GM18511 (cell line): ENCODE measurements around the gene ST8SIA1.

Experiments
- ATAC-seq: cut with Tn5 transposase; IDR thresholded peaks from one replicate; pipeline ENCODE4 v1.9.1; 2021; ENCODE audit warnings: mild to moderate bottlenecking, moderate library complexity; ENCODE audit not compliant: unreplicated experiment

The ST8SIA1 gene

DNA sequence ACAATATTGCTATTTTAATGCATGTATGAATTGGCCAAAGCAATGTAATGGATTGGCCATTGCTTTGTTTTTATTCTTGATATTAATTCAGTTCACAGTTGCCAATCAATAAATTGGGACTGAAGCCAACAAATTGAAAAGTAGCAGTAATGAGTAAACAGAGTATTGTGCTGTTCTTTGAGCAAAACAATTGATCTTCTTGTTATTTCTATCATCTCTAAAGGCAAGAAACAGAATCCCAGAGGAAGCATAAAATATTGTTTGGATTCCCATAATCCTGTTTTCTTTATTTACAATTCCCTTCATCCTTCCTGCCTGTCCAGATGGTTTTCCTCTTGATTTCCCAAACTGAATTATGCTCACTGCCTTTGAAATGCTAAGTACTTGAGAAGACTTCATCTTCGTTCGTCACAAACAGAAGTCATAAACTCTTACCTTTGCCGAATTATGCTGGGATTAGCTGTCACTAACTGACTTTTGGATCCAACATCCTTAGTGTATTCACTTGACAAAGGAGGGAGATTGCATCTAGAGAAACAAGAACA is 85.9 kb downstream of the ST8SIA1 start:
- ATAC-seq = no peak

DNA sequence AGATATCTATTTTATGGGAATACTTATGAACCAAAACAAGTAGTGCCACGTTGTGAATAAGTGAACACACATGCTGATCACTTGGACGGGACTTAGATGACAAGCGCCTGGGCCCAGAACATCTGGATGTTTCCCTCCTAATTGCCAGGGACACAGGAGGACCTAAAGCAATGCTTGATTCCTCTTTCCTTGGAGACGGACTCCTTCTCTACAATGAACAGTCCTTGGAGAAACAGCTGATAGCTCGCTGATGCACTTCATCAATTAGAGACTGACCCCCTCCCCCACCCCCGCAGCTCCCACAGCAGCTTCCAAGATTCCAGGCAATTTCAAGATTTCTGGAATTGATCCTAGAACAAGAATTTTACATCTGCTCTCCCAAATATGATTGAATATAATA is 86.4 kb downstream of the ST8SIA1 start:
- no peak for ATAC-seq

DNA sequence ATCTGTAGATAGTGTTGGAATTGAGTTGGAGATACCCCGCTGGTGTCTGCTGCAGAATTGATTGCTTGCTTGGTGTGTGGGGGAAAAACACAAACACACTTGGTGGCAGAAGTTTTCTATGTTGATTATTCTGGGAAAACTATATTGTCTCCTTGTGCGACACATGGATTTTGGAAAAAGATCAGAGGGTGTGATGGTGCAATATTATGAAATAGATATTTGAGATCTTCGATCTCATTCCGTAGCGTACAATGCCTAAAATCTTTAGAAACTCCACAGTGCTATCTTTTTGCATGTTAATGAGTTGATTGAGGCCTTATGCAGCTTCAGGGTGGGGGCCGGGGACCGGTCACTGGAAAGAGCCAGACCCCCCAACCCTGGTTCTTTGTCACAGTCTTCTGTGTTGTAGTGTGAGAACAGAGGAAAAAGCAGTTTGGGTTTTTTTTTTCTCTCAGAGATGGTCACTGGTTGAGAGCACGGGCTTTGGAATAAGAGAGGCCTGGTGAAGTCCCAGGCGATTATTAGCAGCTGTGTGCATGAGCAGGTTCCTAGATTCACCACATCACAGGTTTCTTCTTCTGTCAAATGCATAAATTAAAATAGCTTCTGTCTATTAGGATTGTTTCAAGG is 88.2 kb downstream of the ST8SIA1 start:
- ATAC-seq = no peak

DNA sequence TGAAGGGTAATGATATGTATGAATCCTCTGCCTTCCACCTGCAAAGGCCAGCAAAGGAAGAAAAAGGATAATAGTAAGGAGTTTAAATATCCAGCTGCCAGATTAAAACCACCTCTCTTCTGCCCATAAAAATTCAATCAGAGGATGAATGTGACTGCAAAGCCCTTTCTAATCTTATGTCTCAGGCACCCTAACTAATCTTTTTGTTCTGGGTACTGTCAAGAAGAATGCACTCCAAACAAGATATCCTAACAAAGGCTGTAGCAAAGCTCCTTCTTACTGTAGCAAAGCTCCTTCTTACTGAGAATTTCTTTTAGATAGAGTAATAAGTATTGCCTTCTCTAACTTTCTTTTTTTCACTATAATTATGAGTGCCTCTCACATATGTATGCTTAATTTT is 91.8 kb downstream of the ST8SIA1 start:
- no peak for ATAC-seq

DNA sequence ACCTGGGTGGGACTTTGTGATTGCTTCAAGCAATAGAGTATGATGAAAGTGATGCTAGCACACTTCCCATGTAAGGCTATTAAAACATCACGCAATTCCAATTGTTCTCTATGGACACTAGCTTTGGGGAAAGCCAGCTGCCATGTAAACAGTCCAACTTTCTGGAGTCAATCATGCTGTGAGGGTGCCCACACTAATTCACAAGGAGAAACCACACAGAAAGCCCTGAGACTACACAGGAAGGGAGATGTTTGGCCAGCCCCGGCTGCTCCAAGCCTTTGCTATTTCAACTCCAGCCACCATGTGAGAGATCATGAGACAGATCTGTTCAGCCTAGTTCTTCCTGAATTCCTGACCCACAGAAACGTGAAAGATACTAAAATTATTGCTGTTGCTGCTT is 96.3 kb downstream of the ST8SIA1 start:
- ATAC-seq = no peak

DNA sequence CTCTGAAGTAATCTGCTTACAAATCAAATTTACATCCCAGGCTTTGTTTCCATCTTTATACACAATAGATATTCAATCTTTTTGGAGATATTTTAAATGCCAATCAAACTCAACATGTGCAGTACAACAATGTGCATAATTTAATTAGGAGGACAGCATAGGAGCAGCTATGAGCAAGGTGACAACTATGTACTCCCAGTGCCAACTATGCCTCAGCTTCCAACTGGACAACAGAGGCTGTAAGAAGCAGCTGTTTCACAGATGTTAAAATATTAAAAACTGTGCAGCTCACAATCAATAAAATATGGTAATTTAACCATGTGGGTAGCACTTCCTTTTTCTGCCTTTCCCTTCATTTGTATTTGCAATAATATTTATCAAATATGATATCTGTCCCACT is 99.9 kb downstream of the ST8SIA1 start:
- ATAC-seq = no peak

DNA sequence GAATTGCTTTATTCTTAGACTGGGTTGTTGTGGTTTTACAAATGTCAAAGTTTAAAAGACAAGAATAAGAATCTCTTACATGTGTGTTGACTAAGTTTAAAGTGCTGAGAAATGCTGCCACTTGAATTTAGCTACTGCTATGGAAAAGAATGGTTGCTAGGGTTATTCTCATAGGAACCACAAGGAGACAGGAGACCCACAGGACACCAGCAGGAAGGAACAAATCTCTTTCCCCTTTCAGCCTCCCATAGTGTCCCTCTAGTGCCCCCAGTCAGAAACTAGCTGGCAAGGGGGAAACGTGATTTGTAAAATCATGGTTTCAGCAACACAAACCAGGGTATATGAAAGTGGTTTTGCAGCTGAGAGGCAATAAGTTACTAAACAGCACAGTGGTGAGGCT is 102.7 kb downstream of the ST8SIA1 start:
- ATAC-seq = no peak

DNA sequence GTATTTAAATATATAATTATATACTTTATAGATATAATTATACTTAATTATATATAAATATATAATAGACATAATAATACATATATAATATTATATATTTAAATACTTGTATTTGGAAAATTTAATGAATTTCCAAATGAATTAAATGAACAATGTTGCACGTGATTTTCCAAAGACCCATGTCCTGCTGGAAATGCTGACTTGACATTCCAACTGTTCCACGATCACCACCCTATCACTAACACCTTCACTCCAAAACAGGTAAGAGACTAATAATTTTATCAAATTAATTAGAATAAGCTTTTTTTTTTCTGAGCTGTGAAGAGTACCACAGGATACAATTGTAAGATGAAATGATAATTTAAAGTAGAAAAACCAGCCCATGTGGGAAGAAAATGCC is 103.4 kb downstream of the ST8SIA1 start:
- ATAC-seq = no peak

DNA sequence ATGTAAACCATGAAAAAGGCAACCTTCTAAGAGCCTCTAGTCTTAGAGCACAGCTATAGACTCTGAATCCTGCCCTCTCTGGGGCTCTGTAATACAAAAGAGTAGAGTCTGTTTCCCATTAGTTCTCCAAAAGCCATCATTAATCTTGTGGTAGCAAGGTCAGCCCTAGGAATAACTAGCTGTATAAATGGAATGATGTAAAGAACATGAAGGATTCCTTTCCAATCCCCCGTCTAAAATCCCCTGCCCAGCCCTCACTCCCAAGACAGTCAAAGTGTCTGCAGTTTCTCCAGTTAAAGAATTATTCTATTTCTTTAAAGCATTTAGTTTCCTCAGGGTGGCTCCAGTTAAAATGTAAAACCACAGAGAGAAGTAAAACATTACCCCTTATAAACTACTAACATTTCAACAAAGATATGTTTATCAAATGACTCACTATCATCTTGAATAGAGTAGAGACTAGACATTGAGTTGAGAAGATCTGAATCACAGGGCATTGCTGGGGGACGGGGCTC is 104.2 kb downstream of the ST8SIA1 start:
- ATAC-seq = no peak

DNA sequence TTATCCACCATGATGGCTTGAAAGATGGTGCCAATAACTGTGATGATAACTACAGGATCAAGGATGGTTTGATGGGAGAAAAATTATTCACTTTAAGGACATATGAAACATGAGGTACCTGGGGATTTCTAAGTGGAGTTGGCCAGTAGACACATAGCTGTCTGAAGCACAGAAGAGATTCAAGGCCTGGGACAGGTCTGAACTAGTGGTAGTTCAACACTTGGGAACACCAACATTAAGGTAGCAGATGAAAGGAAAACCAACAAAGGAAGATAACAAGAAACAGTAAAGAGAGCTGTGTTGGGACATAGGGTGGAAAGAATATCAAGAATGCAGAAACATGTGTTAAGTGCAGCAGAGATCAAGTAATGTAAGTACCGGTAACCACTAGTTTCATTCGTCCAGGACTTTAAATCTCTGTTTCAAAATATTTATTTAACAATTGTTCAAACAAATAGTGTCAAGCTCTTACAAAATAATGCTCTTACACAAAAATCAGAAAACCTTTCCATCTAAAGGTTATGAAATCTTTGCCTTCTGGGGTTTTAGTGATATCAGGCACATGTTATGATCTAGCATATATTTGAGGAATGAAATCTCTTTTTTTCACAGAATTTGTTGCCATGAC is 104.7 kb downstream of the ST8SIA1 start:
- no peak for ATAC-seq

DNA sequence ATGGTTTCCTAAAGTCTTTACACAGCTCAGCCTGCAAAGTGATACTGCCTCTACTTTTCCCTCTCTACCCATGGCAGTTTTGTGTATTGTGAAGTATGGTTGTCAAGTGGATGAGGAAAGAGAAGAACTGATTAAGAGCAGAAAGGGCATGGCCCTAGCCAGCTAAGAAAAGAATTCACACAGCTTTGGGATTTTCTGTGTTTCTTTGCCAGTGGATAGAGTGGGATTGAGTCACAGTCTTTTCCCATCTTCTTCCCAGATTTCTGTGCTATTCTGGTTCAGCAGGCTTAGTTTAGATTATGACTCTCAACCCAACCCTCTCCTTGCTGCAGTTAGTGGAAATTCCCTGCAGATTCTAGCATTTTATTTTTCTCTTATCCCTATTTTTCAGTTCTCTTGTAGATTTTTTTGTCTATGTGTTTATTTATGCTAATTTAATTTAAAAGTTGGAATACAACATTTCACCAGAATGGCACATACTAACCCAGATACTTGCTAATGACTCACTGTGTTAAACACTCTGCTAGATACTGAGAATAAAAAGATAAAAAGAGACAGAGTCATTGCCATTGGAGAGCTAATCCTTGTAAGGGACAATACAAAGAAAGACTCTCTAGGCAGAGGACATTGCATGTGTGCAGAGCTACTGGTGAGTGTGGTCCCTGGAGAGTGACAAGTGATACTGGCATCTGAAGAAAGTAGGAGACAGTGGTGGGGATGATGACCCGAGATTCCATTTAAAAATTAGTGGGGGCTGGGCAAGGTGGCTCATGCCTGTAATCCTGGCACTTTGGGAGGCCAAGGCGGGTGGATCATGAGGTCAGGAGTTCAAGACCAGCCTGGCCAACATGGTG is 106.3 kb downstream of the ST8SIA1 start:
- ATAC-seq = no peak

DNA sequence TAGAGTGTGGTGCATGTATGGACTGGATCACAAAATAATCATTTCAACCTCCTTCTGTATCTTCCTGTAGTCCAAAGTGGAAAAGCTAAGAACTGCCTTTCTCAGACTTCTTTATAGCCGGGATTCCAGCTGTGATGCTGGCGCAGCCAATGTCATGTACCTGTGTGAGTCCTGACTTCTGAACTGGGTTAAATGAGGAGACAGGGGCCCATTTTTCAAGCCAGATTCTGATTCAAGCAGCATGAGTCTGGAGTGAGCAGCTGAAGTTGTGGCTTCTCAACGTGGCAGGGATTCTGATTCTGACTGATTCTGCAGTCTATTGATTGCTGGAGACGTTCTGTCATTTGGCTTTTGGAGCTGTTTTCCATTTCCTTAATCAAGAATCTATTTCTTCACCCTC is 111.2 kb downstream of the ST8SIA1 start:
- ATAC-seq = no peak

DNA sequence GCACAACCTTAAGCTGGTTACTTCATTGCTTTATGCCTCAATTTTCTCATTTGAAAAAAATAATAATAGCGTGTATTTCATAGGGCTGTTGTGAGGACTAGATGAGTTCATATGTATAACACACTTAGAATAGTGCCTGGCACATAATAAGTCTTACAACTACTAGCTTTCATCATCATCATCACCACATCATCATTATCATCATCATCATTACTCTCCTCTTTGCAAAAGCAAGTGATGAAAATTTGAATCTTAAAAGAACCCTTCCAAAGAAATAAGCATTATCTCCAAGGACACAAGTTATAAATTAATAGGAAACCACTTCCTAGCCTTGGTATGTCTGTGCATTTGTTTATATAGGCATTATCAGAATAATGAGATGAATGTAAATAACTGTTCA is 117.0 kb downstream of the ST8SIA1 start:
- no peak for ATAC-seq

DNA sequence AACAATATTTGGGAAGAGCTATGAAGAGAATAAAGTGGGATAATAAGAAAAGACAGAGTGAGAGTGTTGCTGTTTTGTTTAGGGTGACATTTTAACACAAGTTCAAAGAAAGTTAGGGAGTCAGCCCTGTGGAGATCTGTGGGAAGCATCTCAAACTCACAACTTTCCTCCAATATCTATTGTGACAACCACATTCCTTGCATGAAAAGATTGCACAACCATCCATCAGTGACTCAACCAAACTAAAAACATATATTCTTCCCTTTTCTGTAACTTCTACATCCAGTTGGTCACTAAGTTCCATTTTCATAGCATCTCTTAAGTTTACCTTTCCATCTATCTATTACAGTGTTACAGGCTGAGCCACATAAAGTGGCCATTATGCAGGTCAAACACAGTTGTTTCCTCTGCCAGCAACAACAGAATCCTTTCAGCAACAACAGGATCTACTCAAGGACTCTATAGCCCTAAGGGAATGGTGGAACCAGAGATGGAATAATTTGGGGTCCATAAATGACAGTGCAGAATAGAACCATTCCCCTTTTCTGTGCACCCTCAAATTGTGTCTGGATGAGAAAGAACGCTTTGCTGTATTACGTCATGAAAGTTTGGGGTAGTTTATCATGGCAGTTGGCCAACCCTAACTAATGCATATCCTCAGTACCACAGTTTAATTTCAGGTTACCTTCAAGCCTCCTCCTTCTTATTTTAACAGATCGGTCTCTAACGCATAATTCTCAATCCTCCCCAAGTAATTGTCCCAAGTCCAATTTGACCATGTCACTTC is 118.8 kb downstream of the ST8SIA1 start:
- ATAC-seq = no peak

DNA sequence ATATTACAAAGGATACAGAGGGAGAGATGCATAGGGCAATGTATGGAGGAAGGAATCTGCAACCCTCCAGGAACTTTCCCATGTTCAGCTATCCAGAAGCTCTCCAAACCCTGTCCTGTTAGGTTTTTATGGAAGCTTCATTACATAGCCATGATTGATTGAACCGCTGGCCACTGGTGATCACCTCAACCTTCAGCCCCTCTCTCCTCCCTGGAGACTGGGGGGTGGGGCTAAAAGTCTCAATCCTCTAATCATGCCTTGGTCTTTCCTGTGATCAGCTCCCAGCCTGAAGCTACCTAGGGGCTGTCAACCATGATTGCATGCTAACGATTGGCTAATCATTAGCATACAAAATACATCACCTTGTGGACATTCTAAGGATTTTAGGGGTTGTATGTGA is 123.4 kb downstream of the ST8SIA1 start:
- no peak for ATAC-seq

DNA sequence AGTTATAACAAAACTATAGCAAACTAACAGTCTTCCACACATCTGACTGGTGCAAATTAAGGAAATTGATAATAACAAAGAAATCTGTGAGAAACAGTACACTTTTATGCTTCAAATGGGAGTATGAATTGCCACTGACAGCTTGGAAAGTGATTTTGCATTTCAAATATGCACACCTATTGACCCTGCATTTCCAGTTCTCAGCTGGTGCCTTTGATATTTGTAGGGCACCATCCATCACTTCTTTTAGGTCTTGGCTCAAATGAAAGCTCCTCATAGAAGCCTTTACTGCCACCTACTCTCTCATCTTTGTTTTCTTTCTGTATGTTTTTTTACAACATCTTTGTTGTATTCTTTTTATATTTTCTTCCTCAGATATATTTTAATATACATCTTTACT is 125.1 kb downstream of the ST8SIA1 start:
- ATAC-seq = no peak

DNA sequence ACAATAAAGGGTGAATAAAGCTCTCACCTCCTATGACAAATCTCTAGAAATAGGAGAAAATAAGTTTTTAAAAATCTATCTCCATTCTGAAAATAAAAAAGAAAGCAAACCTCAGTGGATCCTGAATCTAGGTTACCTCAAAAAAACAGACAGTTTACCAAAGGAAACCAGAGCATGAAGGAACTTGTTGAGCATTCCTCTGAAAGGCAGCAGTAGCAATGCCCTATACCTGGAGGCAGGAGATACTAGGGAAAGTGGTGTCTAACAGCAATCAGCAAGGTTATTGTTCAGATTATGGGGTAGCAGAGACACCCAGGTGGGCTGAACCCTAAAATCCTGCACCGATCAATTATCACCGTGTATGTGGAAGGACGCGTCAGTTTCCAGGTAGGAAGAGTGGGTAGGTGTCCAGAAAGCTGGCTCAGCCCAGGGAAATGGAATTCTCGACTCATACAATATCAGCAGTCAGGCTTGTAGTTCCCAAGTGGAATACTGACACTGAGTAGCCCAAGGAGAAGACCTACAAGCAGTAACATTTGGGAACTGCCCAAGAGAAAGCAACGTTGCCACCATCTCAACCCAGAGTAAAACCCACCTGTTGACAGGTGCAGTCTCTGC is 128.3 kb downstream of the ST8SIA1 start:
- no peak for ATAC-seq

DNA sequence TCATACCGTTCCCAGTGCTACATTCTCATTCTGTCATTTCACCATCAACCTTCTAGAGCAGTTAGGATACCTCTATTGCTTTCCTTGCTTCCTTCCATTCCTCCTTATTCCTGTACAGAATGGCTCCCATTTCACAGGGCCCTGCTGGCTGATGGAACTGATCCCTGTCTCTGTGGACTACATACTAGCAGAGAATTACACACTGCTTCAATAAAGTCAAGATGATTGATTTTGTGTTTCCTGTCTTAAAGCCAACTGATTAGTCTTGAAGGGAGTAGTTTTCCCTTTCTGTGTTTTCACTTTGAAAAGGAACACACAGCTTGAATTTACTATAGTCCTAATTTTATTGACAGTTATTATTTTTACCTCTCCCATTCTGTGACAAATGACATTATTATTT is 130.1 kb downstream of the ST8SIA1 start:
- ATAC-seq = no peak

DNA sequence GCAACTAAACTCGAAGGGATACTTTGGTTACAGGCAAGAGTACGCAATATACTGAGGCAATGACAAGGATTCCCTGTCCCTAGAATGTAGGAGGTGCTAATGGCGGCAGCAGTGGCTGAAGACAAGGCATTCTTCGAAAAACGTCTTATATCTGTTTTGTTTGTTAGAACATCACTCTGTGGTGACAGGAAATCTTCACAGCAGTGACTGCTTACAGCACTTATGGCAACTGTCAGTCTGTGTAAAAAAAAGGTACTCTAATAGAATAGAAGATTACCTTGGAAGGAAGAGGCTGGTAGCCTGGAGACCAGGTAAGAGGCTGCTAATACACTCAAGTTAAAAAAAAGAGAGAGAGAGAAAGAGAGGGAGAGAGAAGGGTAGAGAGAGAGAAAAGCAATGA is 131.7 kb downstream of the ST8SIA1 start:
- no peak for ATAC-seq

DNA sequence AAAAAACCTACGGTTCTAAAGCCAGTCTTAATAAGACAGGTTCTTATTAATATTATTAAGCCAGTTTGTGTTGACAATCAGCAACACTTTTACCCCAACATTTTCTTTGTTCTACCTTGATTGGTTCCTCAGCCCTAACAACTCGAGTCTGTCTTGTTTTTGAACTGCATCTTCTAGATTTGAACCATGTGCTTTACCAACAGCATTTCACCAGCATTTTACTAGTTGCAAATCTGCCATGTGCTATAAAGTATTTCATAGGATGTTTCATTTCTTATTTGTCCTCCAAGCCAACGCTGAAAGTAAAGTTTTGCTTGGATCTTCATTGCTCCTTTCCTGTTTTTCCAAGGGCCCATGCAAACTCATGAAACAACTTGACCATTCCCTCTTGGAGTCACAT is 133.4 kb downstream of the ST8SIA1 start:
- ATAC-seq = no peak
